ENCODE results near the gene GFI1.

- no peak for TF ChIP-seq CTCF (IDR thresholded peaks at IDR 0.05; ENCODE audit: insufficient read depth, low read depth, low read length)
- TF ChIP-seq EZH2 (IDR thresholded peaks at IDR 0.05; ENCODE audit: insufficient read depth, low read length): no peak
Observed at GRCh38 chr1:92515796-92516201, 29.1 kb upstream of the GFI1 start.

All from astrocyte (in vitro differentiated cells and primary cell).